IMR-90 (cell line): Measurements from ENCODE around the gene DDX3Y. TPM values are rescaled to one million over a fixed set of nuclear protein-coding genes. Genes with fewer than 3 reads are reported as not detected.

Experiments used
- ATAC-seq: fragments of 200-7000 bp; cut with Tn5 transposase; 2 replicates; pipeline ENCODE4 v1.9.1; 2020; ENCODE audit warnings: low read depth, mild to moderate bottlenecking, moderate library complexity
- BruUV-seq: library from RNA; stranded (reverse); fragments of 400-500 nt; replicated peaks from 2 replicates; lab custom pipeline; 2021; lab: Mats Ljungman, UMichigan
- CTCF ChIA-PET: fragments of 300-600 bp; formaldehyde crosslinking; extraction: SDS; loops from one replicate; lab custom pipeline; 2021; ENCODE audit warnings: antibody characterized with exemption; lab: Yijun Ruan, JAX
- POLR2A ChIA-PET: fragments of 300-600 bp; sonication (Branson Sonifier 250); formaldehyde crosslinking; loops from one replicate; lab custom pipeline; 2022; ENCODE audit warnings: antibody characterized with exemption; ENCODE audit not compliant: unreplicated experiment; lab: Charles Lee
- DNase-seq: peaks from one replicate; pipeline ENCODE4 v3.0.0; 2013
- H2AFZ ChIP-seq: replicated peaks from 2 replicates; pipeline ENCODE3; 2013; ENCODE audit warnings: low read length, mild to moderate bottlenecking; ENCODE audit not compliant: poor library complexity
- H2AK5ac ChIP-seq: 2 replicates; pipeline ENCODE4 v1.6.1; 2013; ENCODE audit warnings: low read depth, low read length, inconsistent platforms
- H2AK9ac ChIP-seq: replicated peaks from 2 replicates; pipeline ENCODE3; 2013; ENCODE audit warnings: mild to moderate bottlenecking, low read depth, low read length, moderate library complexity; ENCODE audit not compliant: poor library complexity
- H2BK120ac ChIP-seq: 2 replicates; pipeline ENCODE4 v1.6.1; 2013; ENCODE audit warnings: low read depth, low read length, inconsistent platforms
- H2BK15ac ChIP-seq: 3 replicates; pipeline ENCODE4 v1.6.1; 2013; ENCODE audit warnings: low read depth, low read length, inconsistent platforms
- H2BK20ac ChIP-seq: 2 replicates; pipeline ENCODE4 v1.6.1; 2013; ENCODE audit warnings: low read depth, mild to moderate bottlenecking, inconsistent platforms, low read length, moderate library complexity
- H2BK5ac ChIP-seq: 2 replicates; pipeline ENCODE4 v1.6.1; 2013; ENCODE audit warnings: mild to moderate bottlenecking, low read depth, low read length, inconsistent platforms; ENCODE audit not compliant: poor library complexity, severe bottlenecking
- H3K14ac ChIP-seq: replicated peaks from 2 replicates; pipeline ENCODE4 v1.6.1; 2013; ENCODE audit warnings: low read depth, low read length, inconsistent platforms
- H3K18ac ChIP-seq: 2 replicates; pipeline ENCODE4 v1.6.1; 2013; ENCODE audit warnings: low read depth, low read length, control low read depth
- H3K23ac ChIP-seq: 2 replicates; pipeline ENCODE4 v1.6.1; 2013; ENCODE audit warnings: low read depth, low read length, inconsistent platforms
- H3K27ac ChIP-seq: 2 replicates; pipeline ENCODE4 v1.5.1; 2013; ENCODE audit warnings: mild to moderate bottlenecking, control low read depth, low read length; ENCODE audit not compliant: insufficient read depth
- H3K27me3 ChIP-seq: 2 replicates; pipeline ENCODE4 v1.6.1; 2013; ENCODE audit warnings: low read length; ENCODE audit not compliant: control insufficient read depth, insufficient read depth
- H3K36me3 ChIP-seq: 2 replicates; pipeline ENCODE4 v1.6.1; 2013; ENCODE audit warnings: low read length, mixed read lengths; ENCODE audit not compliant: control insufficient read depth, insufficient read depth
- H3K4ac ChIP-seq: 2 replicates; pipeline ENCODE4 v1.6.1; 2013; ENCODE audit warnings: low read depth, low read length, inconsistent platforms
- H3K4me1 ChIP-seq: 2 replicates; pipeline ENCODE4 v1.6.1; 2013; ENCODE audit warnings: low read length, mixed read lengths; ENCODE audit not compliant: control insufficient read depth, insufficient read depth
- H3K4me2 ChIP-seq: 2 replicates; pipeline ENCODE4 v1.6.1; 2013; ENCODE audit warnings: low read depth, mild to moderate bottlenecking, control low read depth, low read length, moderate library complexity
- H3K4me3 ChIP-seq: 2 replicates; pipeline ENCODE4 v1.5.1; 2013; ENCODE audit warnings: low read depth, mild to moderate bottlenecking, control low read depth, low read length, moderate library complexity; ENCODE audit not compliant: insufficient read depth
- H3K56ac ChIP-seq: 2 replicates; pipeline ENCODE4 v1.6.1; 2013; ENCODE audit warnings: low read length, inconsistent platforms; ENCODE audit not compliant: insufficient read depth; ENCODE audit errors: extremely low read depth
- H3K79me1 ChIP-seq, 2 experiments: 2 replicates each; pipeline ENCODE4 v1.6.1; 2013; ENCODE audit warnings: low read length in 2 of 2, inconsistent platforms in 1 of 2, low read depth in 1 of 2
- H3K9ac ChIP-seq: 2 replicates; pipeline ENCODE4 v1.6.1; 2013; ENCODE audit warnings: low read depth, low read length, control low read depth
- H3K9me1 ChIP-seq: 2 replicates; pipeline ENCODE4 v1.6.1; 2013; ENCODE audit warnings: low read length, inconsistent platforms; ENCODE audit not compliant: insufficient read depth
- H3K9me3 ChIP-seq: 2 replicates; pipeline ENCODE4 v1.6.1; 2013; ENCODE audit warnings: low read length; ENCODE audit not compliant: control insufficient read depth, insufficient read depth
- H4K20me1 ChIP-seq: 2 replicates; pipeline ENCODE4 v1.6.1; 2013; ENCODE audit warnings: low read length, inconsistent platforms; ENCODE audit not compliant: insufficient read depth
- H4K5ac ChIP-seq: 2 replicates; pipeline ENCODE4 v1.6.1; 2013; ENCODE audit warnings: mild to moderate bottlenecking, low read depth, low read length, control low read depth
- H4K8ac ChIP-seq, 2 experiments: 2 replicates each; pipeline ENCODE4 v1.6.1; 2013; ENCODE audit warnings: low read depth in 2 of 2, low read length in 2 of 2, control low read depth in 1 of 2, inconsistent platforms in 1 of 2
- H4K91ac ChIP-seq: 2 replicates; pipeline ENCODE4 v1.6.1; 2013; ENCODE audit warnings: low read depth, low read length, inconsistent platforms; ENCODE audit not compliant: insufficient read depth
- BHLHE40 ChIP-seq: fragments of 150-350 bp; IDR thresholded peaks from 2 replicates; pipeline ENCODE4 v1.6.1; 2016; ENCODE audit warnings: mild to moderate bottlenecking, low read depth, low read length
- CEBPB ChIP-seq: IDR thresholded peaks from 2 replicates; pipeline ENCODE4 v1.6.1; 2012; ENCODE audit warnings: low read depth, low read length, improper control_type of control experiment
- CHD1 ChIP-seq: IDR thresholded peaks from 2 replicates; pipeline ENCODE4 v1.6.1; 2012; ENCODE audit warnings: low read depth, low read length, improper control_type of control experiment
- MAFK ChIP-seq: IDR thresholded peaks from 2 replicates; pipeline ENCODE4 v1.6.1; 2012; ENCODE audit warnings: low read depth, low read length, improper control_type of control experiment
- MAZ ChIP-seq: IDR thresholded peaks from 2 replicates; pipeline ENCODE4 v1.6.1; 2012; ENCODE audit warnings: low read depth, mild to moderate bottlenecking, low read length, improper control_type of control experiment, moderate library complexity, borderline replicate concordance
- MXI1 ChIP-seq: IDR thresholded peaks from 2 replicates; pipeline ENCODE4 v1.6.1; 2012; ENCODE audit warnings: low read depth, mild to moderate bottlenecking, low read length, moderate library complexity, borderline replicate concordance
- NFE2L2 ChIP-seq: fragments of 150-350 bp; IDR thresholded peaks from 2 replicates; pipeline ENCODE4 v1.6.1; 2016; ENCODE audit warnings: low read depth, mild to moderate bottlenecking, low read length
- POLR2A ChIP-seq: IDR thresholded peaks from 2 replicates; pipeline ENCODE4 v1.6.1; 2012; ENCODE audit warnings: mild to moderate bottlenecking, low read depth, low read length
- RAD21 ChIP-seq: IDR thresholded peaks from 2 replicates; pipeline ENCODE4 v1.6.1; 2012; ENCODE audit warnings: low read length, improper control_type of control experiment
- RCOR1 ChIP-seq: IDR thresholded peaks from 2 replicates; pipeline ENCODE4 v1.6.1; 2012; ENCODE audit warnings: mild to moderate bottlenecking, low read length, improper control_type of control experiment; ENCODE audit not compliant: insufficient replicate concordance
- RFX5 ChIP-seq: IDR thresholded peaks from 2 replicates; pipeline ENCODE4 v1.8.0; 2012; ENCODE audit warnings: low read depth, mild to moderate bottlenecking, low read length, moderate library complexity
- SMC3 ChIP-seq: fragments of 150-350 bp; IDR thresholded peaks from 2 replicates; pipeline ENCODE4 v1.6.1; 2016; ENCODE audit warnings: low read depth, mild to moderate bottlenecking, antibody characterized with exemption, low read length, moderate library complexity
- WGBS, 2 experiments: methylation state at CpG; one replicate each; pipeline versions ENCODE4 v1.1.5 to v1.1.7; 2013; ENCODE audit warnings: missing lambda C conversion rate in 2 of 2; ENCODE audit not compliant: insufficient read length in 1 of 2; ENCODE audit errors: extremely low coverage in 2 of 2; 5-methylcytosine and 5-hydroxymethylcytosine counted together
- dilution Hi-C: fragments of 300-500 bp; cut with HindIII; formaldehyde crosslinking; loops from one replicate; pipeline ENCODE4 v1.14.3; 2018; ENCODE audit warnings: low sequenced_read_pairs; ENCODE audit not compliant: unreplicated experiment
- in situ Hi-C: fragments of 300-500 bp; cut with MboI; formaldehyde crosslinking; loops from 3 replicates; pipeline ENCODE4 v1.14.3; 2019; ENCODE audit warnings: low sequenced_read_pairs, inconsistent platforms, mixed read lengths
- intact Hi-C: fragments of 100-400 bp; cut with micrococcal nuclease; formaldehyde crosslinking; loops from 2 replicates; pipeline ENCODE4 v1.10.0; 2022
- polyA plus RNA-seq, 3 experiments: library from polyadenylated mRNA; depleted of rRNA; stranded (reverse); fragments of >200 nt; gene quantifications; 2 replicates each; pipeline ENCODE4 v1.2.3, GENCODE V29; 2012; ENCODE audit warnings: low replicate concordance in 1 of 3
- total RNA-seq: library from RNA; depleted of rRNA; stranded (reverse); fragments of >200 nt; gene quantifications from 2 replicates; pipeline ENCODE4 v1.2.3, GENCODE V29; 2012
- TF ChIP-seq, protein P1 (sequence below): fragments of 150-350 bp; IDR thresholded peaks from 2 replicates; pipeline ENCODE4 v1.6.1; 2016; ENCODE audit warnings: low read depth, mild to moderate bottlenecking, low read length, moderate library complexity, borderline replicate concordance
- TF ChIP-seq, protein P2 (sequence below): fragments of 150-350 bp; IDR thresholded peaks from 2 replicates; pipeline ENCODE4 v1.6.1; 2017; ENCODE audit warnings: mild to moderate bottlenecking, antibody characterized with exemption, low read length, low read depth
- TF ChIP-seq, protein P3 (sequence below): conservative IDR thresholded peaks from 2 replicates; pipeline ENCODE4 v1.5.1; 2012; ENCODE audit warnings: mild to moderate bottlenecking, low read depth, low read length, improper control_type of control experiment

Gene DDX3Y
- total and polyA plus RNA-seq, 2 of the 4 experiments (the other 2 are of a cell fraction): not detected

DNA sequence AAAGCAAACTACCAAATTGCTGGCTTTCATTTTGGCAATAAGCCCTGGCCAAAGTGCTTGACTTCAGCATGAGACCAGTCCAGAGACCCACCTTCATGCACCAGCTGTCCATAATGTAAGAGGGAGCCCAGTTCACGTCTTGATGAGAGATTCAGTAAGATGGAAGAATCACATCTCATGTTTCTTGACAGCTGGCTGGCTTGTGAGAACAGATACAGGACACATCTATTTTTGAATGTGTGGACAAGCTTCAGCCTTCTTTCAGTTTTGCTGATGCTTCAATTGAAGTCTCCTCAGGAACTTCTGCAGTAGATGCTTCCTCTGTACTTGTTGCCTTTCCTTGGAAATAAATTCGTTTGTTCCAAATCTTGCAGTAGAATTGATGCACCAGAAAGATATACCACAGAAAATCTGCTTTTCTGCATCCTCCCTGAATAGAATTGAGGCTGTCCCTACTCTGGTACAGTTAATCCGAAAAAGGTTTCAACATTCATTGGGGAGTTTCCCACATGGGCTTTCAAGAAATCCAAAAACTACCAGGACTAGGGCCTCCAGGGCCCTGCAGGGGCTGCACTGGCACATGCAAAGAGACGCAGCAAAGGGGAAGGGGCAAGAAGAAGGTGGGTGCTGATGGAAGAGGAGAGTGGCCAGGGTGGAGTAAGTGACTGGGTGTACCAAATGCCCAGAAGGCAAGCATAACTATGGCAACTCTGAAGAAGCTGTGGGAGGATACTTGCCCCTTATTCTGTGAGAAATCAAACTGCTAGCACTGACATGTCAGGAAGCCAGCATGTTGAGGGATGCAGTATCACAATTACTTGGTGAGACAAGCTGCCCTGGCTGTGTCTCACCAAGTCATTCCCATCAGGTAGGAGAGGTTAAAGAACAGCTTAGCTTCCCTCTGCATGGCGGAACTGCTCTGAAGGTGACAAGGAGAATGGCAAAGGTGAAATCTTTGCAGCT is 37.3 kb downstream of the DDX3Y start:
- no peak overlapping the region for H3K4ac ChIP-seq
- no peak overlapping the region for H3K23ac ChIP-seq
- no peak overlapping the region for H4K91ac ChIP-seq
- no peaks in the 10 kb centered on the region for H3K79me1 ChIP-seq
- dilution Hi-C loops: no loop called here
- H3K27ac ChIP-seq: no peak overlapping the region
- POLR2A ChIA-PET: no interaction called here
- no peak overlapping the region for H2AK9ac ChIP-seq
- H2BK20ac ChIP-seq: no peak overlapping the region
- H2AFZ ChIP-seq: no peak overlapping the region
- no peaks in the 10 kb centered on the region for H3K9me3 ChIP-seq
- no peak overlapping the region for H2AK5ac ChIP-seq
- H3K4me1 ChIP-seq: no peaks in the 10 kb centered on the region
- H4K8ac ChIP-seq: no peak overlapping the region
- CTCF ChIA-PET: no interaction called here
- H3K56ac ChIP-seq: no peak overlapping the region
- H2BK5ac ChIP-seq: no peak overlapping the region
- no peak overlapping the region for H2BK120ac ChIP-seq
- no peaks in the 10 kb centered on the region for H4K20me1 ChIP-seq
- ATAC-seq (no peak), DNase-seq (no peak)
- H2BK15ac ChIP-seq: no peak overlapping the region
- no peaks in the 10 kb centered on the region for H3K9me1 ChIP-seq
- in situ Hi-C loops: no loop called here
- H3K27me3 ChIP-seq: no peaks in the 10 kb centered on the region
- no peak overlapping the region for H3K9ac ChIP-seq
- intact Hi-C loops: no loop called here
- no peak overlapping the region for H3K4me2 ChIP-seq
- no peak overlapping the region for H3K14ac ChIP-seq
- no peak overlapping the region for H4K5ac ChIP-seq
- no CpG with 5 or more reads among the region's 5 CpGs for WGBS, 2 experiments
- BruUV-seq: no TSS peak
- H3K4me3 ChIP-seq: no peak overlapping the region
- H3K36me3 ChIP-seq: no peaks in the 10 kb centered on the region
- H3K18ac ChIP-seq: no peak overlapping the region
- TF ChIP-seq, protein P1, sequence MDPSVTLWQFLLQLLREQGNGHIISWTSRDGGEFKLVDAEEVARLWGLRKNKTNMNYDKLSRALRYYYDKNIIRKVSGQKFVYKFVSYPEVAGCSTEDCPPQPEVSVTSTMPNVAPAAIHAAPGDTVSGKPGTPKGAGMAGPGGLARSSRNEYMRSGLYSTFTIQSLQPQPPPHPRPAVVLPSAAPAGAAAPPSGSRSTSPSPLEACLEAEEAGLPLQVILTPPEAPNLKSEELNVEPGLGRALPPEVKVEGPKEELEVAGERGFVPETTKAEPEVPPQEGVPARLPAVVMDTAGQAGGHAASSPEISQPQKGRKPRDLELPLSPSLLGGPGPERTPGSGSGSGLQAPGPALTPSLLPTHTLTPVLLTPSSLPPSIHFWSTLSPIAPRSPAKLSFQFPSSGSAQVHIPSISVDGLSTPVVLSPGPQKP: no peak
- TF ChIP-seq MAZ (no peak), CEBPB (no peak), SMC3 (no peak), RCOR1 (no peak), BHLHE40 (no peak), POLR2A (no peak), NFE2L2 (no peak), MAFK (no peak), CHD1 (no peak), MXI1 (no peak), RAD21 (no peak), RFX5 (no peak)
- TF ChIP-seq, protein P2, sequence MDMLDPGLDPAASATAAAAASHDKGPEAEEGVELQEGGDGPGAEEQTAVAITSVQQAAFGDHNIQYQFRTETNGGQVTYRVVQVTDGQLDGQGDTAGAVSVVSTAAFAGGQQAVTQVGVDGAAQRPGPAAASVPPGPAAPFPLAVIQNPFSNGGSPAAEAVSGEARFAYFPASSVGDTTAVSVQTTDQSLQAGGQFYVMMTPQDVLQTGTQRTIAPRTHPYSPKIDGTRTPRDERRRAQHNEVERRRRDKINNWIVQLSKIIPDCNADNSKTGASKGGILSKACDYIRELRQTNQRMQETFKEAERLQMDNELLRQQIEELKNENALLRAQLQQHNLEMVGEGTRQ: no peak
- TF ChIP-seq, protein P3, sequence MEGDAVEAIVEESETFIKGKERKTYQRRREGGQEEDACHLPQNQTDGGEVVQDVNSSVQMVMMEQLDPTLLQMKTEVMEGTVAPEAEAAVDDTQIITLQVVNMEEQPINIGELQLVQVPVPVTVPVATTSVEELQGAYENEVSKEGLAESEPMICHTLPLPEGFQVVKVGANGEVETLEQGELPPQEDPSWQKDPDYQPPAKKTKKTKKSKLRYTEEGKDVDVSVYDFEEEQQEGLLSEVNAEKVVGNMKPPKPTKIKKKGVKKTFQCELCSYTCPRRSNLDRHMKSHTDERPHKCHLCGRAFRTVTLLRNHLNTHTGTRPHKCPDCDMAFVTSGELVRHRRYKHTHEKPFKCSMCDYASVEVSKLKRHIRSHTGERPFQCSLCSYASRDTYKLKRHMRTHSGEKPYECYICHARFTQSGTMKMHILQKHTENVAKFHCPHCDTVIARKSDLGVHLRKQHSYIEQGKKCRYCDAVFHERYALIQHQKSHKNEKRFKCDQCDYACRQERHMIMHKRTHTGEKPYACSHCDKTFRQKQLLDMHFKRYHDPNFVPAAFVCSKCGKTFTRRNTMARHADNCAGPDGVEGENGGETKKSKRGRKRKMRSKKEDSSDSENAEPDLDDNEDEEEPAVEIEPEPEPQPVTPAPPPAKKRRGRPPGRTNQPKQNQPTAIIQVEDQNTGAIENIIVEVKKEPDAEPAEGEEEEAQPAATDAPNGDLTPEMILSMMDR: no peak
